Loucy (cell line): ENCODE results near the gene WBP2.

Experiments used
- CTCF ChIP-seq: fragments of 200-600 bp; sonication (generic); conservative IDR thresholded peaks from 2 replicates; pipeline ENCODE4 v1.5.1; 2014; ENCODE audit warnings: mild to moderate bottlenecking, antibody characterized with exemption, low read length
- EZH2phosphoT487 ChIP-seq: fragments of 200-600 bp; IDR thresholded peaks from 2 replicates; pipeline ENCODE4 v1.6.1; 2018; ENCODE audit warnings: antibody characterized with exemption, mild to moderate bottlenecking, moderate library complexity, borderline replicate concordance

DNA sequence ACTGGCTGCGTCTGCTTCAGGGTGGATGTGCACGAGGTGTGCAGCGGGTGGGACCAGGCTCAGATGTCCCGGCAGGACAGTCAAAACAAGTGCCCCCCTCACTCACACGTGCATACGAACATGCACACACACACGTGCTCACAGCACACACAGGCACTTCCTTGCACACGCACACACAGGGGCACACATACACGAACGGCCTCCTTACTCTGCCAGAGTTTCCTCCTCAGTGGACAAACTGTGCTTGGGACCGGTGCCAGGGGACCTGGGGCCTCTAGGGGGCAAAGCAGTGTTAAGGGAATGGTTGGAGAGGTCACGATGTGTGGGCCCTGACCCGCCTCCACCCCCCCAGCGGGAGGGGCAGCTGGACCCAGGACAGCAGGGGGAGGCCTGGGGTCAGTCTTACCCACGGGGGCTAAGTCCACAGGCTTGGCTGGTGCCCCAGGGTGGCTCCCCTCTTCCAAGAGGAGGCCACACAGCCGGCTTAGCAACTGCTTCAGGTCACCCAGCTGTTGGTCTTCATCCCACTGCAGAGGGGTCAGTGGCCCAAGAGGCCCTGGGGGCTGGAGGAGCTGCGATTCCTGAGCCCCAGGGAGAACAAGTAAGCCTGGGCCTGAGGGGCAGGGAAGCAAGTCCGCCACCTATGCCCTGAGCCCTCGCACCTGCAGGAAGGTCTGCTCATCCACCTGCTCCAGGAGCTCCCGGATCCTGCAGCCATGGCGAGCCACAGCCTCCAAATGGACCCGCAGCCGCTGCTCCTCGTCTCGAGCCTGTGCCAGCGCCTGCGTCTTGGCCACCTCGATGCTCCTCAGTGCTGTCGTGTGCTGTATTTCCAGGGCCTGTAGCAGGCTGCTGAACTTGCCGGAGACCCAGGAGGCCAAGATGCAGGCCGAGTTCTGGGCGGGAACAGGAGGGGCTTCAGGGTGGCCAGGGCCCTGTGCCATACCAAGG lies 36.7 kb upstream of the WBP2 start:
- TF ChIP-seq CTCF = no peak
- TF ChIP-seq EZH2phosphoT487 = no peak
